A549 (cell line): ENCODE data around the gene CACNA1S. TPM values are rescaled to one million over a fixed set of nuclear protein-coding genes. Genes with fewer than 3 reads are reported as not detected.
A peak's percentile ranks its signal among the peaks of the same experiment; 100 is the strongest.

Source experiments
- ATAC-seq, 2 experiments: fragments of 200-7000 bp in 1 of 2; fragments of >200 bp in 1 of 2; cut with Nextera tagmentation in 1 of 2; cut with Tn5 transposase in 1 of 2; 3 replicates each; pipeline versions ENCODE4 v1.8.0 to v1.9.1; 2018 to 2020; ENCODE audit warnings: mild to moderate bottlenecking in 1 of 2, moderate library complexity in 1 of 2
- CTCF ChIA-PET: fragments of 300-600 bp; sonication (Branson Sonifier 250); formaldehyde crosslinking; extraction: SDS; loops from one replicate; lab custom pipeline; 2021; ENCODE audit warnings: antibody characterized with exemption, inconsistent platforms; lab: Yijun Ruan, JAX
- POLR2A ChIA-PET: fragments of 350-600 bp; formaldehyde crosslinking; extraction: SDS; loops from one replicate; lab custom pipeline; 2021; ENCODE audit warnings: antibody characterized with exemption, inconsistent platforms; lab: Yijun Ruan, JAX
- DNase-seq, 2 experiments: peaks; one replicate each; pipeline versions ENCODE4 v3.0.0 to v3.0.0-alpha.2; 2011 to 2016; ENCODE audit warnings: low read depth in 1 of 2, low spot score in 1 of 2
- FAIRE-seq: peaks from 2 replicates; lab custom pipeline; 2011; peaks lifted over from hg19 to GRCh38; lab: Jason Lieb, UNC
- H3K27ac ChIP-seq, 2 experiments: fragments of >200 bp; sonication (Bioruptor Twin); formaldehyde crosslinking; 3 replicates each; pipeline ENCODE4 v1.5.1; 2016 to 2017
- H3K4me1 ChIP-seq: fragments of >200 bp; sonication (Bioruptor Twin); formaldehyde crosslinking; 3 replicates; pipeline ENCODE4 v1.6.1; 2016
- H3K4me2 ChIP-seq: fragments of >200 bp; sonication (Bioruptor Twin); formaldehyde crosslinking; 3 replicates; pipeline ENCODE4 v1.6.1; 2016
- H3K4me3 ChIP-seq: fragments of >200 bp; sonication (Bioruptor Twin); formaldehyde crosslinking; 3 replicates; pipeline ENCODE4 v1.5.1; 2016
- H3K9me3 ChIP-seq: fragments of >200 bp; sonication (Bioruptor Twin); formaldehyde crosslinking; 3 replicates; pipeline ENCODE4 v1.6.1; 2016
- BHLHE40 ChIP-seq: IDR thresholded peaks from 2 replicates; pipeline ENCODE4 v1.6.1; 2012; ENCODE audit warnings: low read depth, low read length, inconsistent platforms
- CHD2 ChIP-seq: fragments of 150-350 bp; IDR thresholded peaks from 2 replicates; pipeline ENCODE4 v1.6.1; 2014; ENCODE audit warnings: low read length; ENCODE audit not compliant: partially characterized antibody
- CTCF ChIP-seq: fragments of >200 bp; sonication (Bioruptor Twin); formaldehyde crosslinking; IDR thresholded peaks from 3 replicates; pipeline ENCODE4 v1.5.1; 2016
- E2F6 ChIP-seq: IDR thresholded peaks from 2 replicates; pipeline ENCODE4 v1.6.1; 2012; ENCODE audit warnings: low read depth, borderline replicate concordance
- EHMT2 ChIP-seq: fragments of 200-600 bp; sonication (generic); IDR thresholded peaks from 2 replicates; pipeline ENCODE4 v1.6.1; 2016; ENCODE audit warnings: antibody characterized with exemption, low read depth, mild to moderate bottlenecking, moderate library complexity
- ELK1 ChIP-seq: fragments of 150-350 bp; IDR thresholded peaks from 2 replicates; pipeline ENCODE4 v1.6.1; 2014; ENCODE audit warnings: low read depth, mild to moderate bottlenecking, low read length
- FOSB ChIP-seq: fragments of 250-450 bp; sonication (Bioruptor Pico); IDR thresholded peaks from 2 replicates; pipeline ENCODE4 v1.5.0; 2020; ENCODE audit warnings: mild to moderate bottlenecking, moderate library complexity
- FOXS1 ChIP-seq: fragments of 250-450 bp; sonication (Bioruptor Pico); IDR thresholded peaks from 2 replicates; pipeline ENCODE4 v1.5.0; 2020; ENCODE audit warnings: mild to moderate bottlenecking, moderate library complexity
- GATA3 ChIP-seq: IDR thresholded peaks from 2 replicates; pipeline ENCODE4 v1.6.1; 2012; ENCODE audit warnings: borderline replicate concordance
- HEYL ChIP-seq: fragments of 250-450 bp; sonication (Bioruptor Pico); IDR thresholded peaks from 2 replicates; pipeline ENCODE4 v1.8.0; 2021; ENCODE audit warnings: mild to moderate bottlenecking, moderate library complexity
- HOXB5 ChIP-seq: fragments of 250-450 bp; sonication (Bioruptor Pico); IDR thresholded peaks from 2 replicates; pipeline ENCODE4 v1.5.0; 2020; ENCODE audit warnings: mild to moderate bottlenecking, moderate library complexity
- KDM5A ChIP-seq: fragments of 200-600 bp; sonication (generic); IDR thresholded peaks from 2 replicates; pipeline ENCODE4 v1.6.1; 2016; ENCODE audit warnings: antibody characterized with exemption, mild to moderate bottlenecking
- MAX ChIP-seq: IDR thresholded peaks from 2 replicates; pipeline ENCODE4 v1.6.1; 2012
- NFE2L2 ChIP-seq: fragments of 150-350 bp; conservative IDR thresholded peaks from 2 replicates; pipeline ENCODE4 v1.6.1; 2014; ENCODE audit warnings: low read length
- POLR2A ChIP-seq: IDR thresholded peaks from 2 replicates; pipeline ENCODE4 v1.6.1; 2012; ENCODE audit warnings: mild to moderate bottlenecking, low read length
- POLR2AphosphoS2 ChIP-seq: conservative IDR thresholded peaks from 2 replicates; pipeline ENCODE4 v1.6.1; 2012; ENCODE audit warnings: low read length, improper control_type of control experiment, inconsistent platforms
- RARB ChIP-seq: fragments of 250-450 bp; sonication (Bioruptor Pico); IDR thresholded peaks from 2 replicates; pipeline ENCODE4 v1.8.0; 2021; ENCODE audit warnings: mild to moderate bottlenecking, moderate library complexity
- REST ChIP-seq: fragments of 200-600 bp; sonication (generic); IDR thresholded peaks from 2 replicates; pipeline ENCODE4 v1.6.1; 2016; ENCODE audit warnings: antibody characterized with exemption, mild to moderate bottlenecking, moderate library complexity
- RFX5 ChIP-seq: fragments of 450-650 bp; IDR thresholded peaks from 2 replicates; pipeline ENCODE4 v1.7.1; 2014; ENCODE audit warnings: antibody characterized with exemption, mild to moderate bottlenecking, moderate library complexity
- TP53 ChIP-seq: fragments of 250-450 bp; sonication (Bioruptor Pico); IDR thresholded peaks from 2 replicates; pipeline ENCODE4 v1.5.0; 2021; ENCODE audit warnings: mild to moderate bottlenecking, moderate library complexity
- ZC3H11A ChIP-seq: fragments of 450-650 bp; IDR thresholded peaks from 2 replicates; pipeline ENCODE4 v1.6.1; 2014; ENCODE audit warnings: antibody characterized with exemption, mild to moderate bottlenecking
- ZSCAN20 ChIP-seq: fragments of 250-450 bp; sonication (Bioruptor Pico); IDR thresholded peaks from 2 replicates; pipeline ENCODE4 v1.8.0; 2022; ENCODE audit warnings: mild to moderate bottlenecking, moderate library complexity
- WGBS: methylation state at CpG from one replicate; pipeline ENCODE4 v1.1.6; 2017; ENCODE audit errors: missing lambda C conversion rate; 5-methylcytosine and 5-hydroxymethylcytosine counted together
- polyA plus RNA-seq, 4 experiments: library from polyadenylated mRNA; depleted of rRNA in 3 of 4; stranded (reverse); fragments of >200 nt; fragmentation: RNase III in 1 of 4; extraction: RNeasy Plus Mini Kit Qiagen cat#74134 plus additional on column Dnase treatment in 1 of 4; gene quantifications; 2 replicates in 3 of 4; 3 replicates in 1 of 4; pipeline ENCODE4 v1.2.3, GENCODE V29; 2011 to 2017

The CACNA1S gene
- polyA plus RNA-seq, 2 of the 4 experiments (the other 2 are of a cell fraction), result 0.01 TPM; not detected in 1

GRCh38 chr1:201072149-201072548, 40.1 kb downstream of the CACNA1S start:
- CTCF ChIA-PET, result interaction anchor here (1.0 to 2.1 kb wide), 5 partner anchors 13 to 100 kb away, joined by 3 to 8 read pairs (median 5); no protein-coding TSS in a partner anchor
- no peaks in the 10 kb centered on the region for H3K4me1 ChIP-seq
- TF ChIP-seq NFE2L2 (no peak), POLR2A (no peak), RARB (no peak), BHLHE40 (no peak), ZSCAN20 (CRISPR knock-in tag) (no peak), RFX5 (no peak), MAX (no peak), CHD2 (no peak), EHMT2 (no peak), E2F6 (no peak)
- TF ChIP-seq, all 56 proteins: peak for 0
- no peaks in the 10 kb centered on the region for H3K9me3 ChIP-seq
- no peak overlapping the region for H3K4me2 ChIP-seq
- DNase-seq (peak in 1 of 2 experiments; percentile 12), FAIRE-seq (no peak), ATAC-seq (peak in 1 of 2 experiments; percentile 11; a peak in 1 of 6 replicates)
- WGBS, result 50% methylated on average over 5 of the region's 5 CpGs
- no peak overlapping the region for H3K4me3 ChIP-seq
- POLR2A ChIA-PET, result no interaction called here
- H3K27ac ChIP-seq, result no peak overlapping the region

- H3K4me1 ChIP-seq, result no peaks in the 10 kb centered on the region
- TF ChIP-seq TP53 (CRISPR knock-in tag) (no peak), HOXB5 (CRISPR knock-in tag) (no peak), POLR2AphosphoS2 (no peak), FOXS1 (CRISPR knock-in tag) (no peak), FOSB (CRISPR knock-in tag) (no peak), E2F6 (no peak), GATA3 (no peak), HEYL (CRISPR knock-in tag) (no peak), REST (no peak), KDM5A (no peak), ZC3H11A (no peak)
- CTCF ChIA-PET, result interaction anchor here (1.3 kb wide), 1 partner anchor 82 kb away, joined by 3 read pairs; no protein-coding TSS in a partner anchor
- FAIRE-seq (no peak), DNase-seq (no peak), ATAC-seq (peak in 1 of 2 experiments; percentile 53; a peak in 3 of 6 replicates)
- H3K27ac ChIP-seq, result no peak overlapping the region
- no peaks in the 10 kb centered on the region for H3K9me3 ChIP-seq
- 89% methylated on average over 3 of the region's 3 CpGs for WGBS
- H3K4me2 ChIP-seq, result no peak overlapping the region
- POLR2A ChIA-PET, result no interaction called here
- H3K4me3 ChIP-seq, result no peak overlapping the region
Observed at GRCh38 chr1:201069636-201070035, 42.6 kb downstream of the CACNA1S start.

- Histone ChIP-seq H3K27ac (no peak overlapping the region), H3K9me3 (no peaks in the 10 kb centered on the region), H3K4me3 (no peak overlapping the region), H3K4me2 (no peak overlapping the region)
- POLR2A ChIA-PET, result no interaction called here
- DNase-seq, result no peak
- no peak for TF ChIP-seq ELK1
- TF ChIP-seq CTCF, result no peak
- TF ChIP-seq, all 56 proteins: peak for 0
- H3K4me1 ChIP-seq, result no peaks in the 10 kb centered on the region
- no peak for FAIRE-seq
- 36% methylated on average over 4 of the region's 4 CpGs for WGBS
- ATAC-seq, result no peak
- CTCF ChIA-PET, result interaction anchor here (1.2 to 1.3 kb wide), 2 partner anchors 26 to 82 kb away, joined by 3 read pairs; no protein-coding TSS in a partner anchor
Observed at GRCh38 chr1:201068976-201069375, 43.2 kb downstream of the CACNA1S start.
